ENCODE results near the gene CHPF2. TPM values are rescaled to one million over a fixed set of nuclear protein-coding genes. Genes with fewer than 3 reads are reported as not detected.

CHPF2 gene
- polyA plus RNA-seq, 3 donors = 34.4 to 38.0 (median 36.0) TPM

DNA sequence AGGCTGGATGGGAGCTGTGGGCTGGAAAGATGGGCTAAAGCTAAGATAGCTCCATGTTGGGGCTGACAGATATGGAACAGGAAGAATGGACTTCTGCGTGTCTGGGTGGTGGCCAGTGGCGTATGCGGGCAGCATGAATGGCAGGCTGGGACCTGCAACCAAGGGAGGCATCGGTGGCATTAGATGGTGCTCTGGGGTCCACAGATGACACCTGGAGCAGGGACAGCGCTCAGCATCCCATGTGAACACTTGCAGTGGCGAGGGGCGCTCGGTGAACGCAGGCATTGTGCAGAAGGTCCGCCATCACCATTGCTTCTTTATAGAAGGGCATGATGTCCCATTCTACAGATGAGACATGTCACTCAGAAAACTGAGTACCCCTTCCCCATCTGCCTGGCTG, 37.2 kb downstream of the CHPF2 start:
- Histone ChIP-seq H3K4me2 (replicated peaks; ENCODE audit: extremely low read depth, low read length, poor library complexity, severe bottlenecking) (no peak overlapping the region), H2AFZ (ENCODE audit: insufficient read depth, low read depth, low read length, poor library complexity, severe bottlenecking) (no peak overlapping the region), H3K36me3 (replicated peaks in 1 of 2; ENCODE audit: control insufficient read depth in 1 of 2, insufficient read depth in 2 of 2, low read length in 2 of 2) (peaks cover 7 to 30% of the 10 kb centered on the region in 2 donors), H4K20me1 (ENCODE audit: insufficient read depth, low read length) (peaks cover 4% of the 10 kb centered on the region), H3K9me3 (replicated peaks in 1 of 2; ENCODE audit: control insufficient read depth in 1 of 2, insufficient read depth in 1 of 2, low read length in 2 of 2) (no peaks in the 10 kb centered on the region), H3K4me3 (replicated peaks in 1 of 3; ENCODE audit: low read depth in 2 of 3, low read length in 3 of 3) (no peak overlapping the region), H3K27ac (ENCODE audit: low read depth in 1 of 2, low read length in 2 of 2) (no peak overlapping the region), H3K9ac (ENCODE audit: insufficient read depth, low read length, poor library complexity, severe bottlenecking) (no peak overlapping the region), H3K4me1 (ENCODE audit: control insufficient read depth in 1 of 2, insufficient read depth in 2 of 2, low read length in 2 of 2) (peaks cover 42% of the 10 kb centered on the region in 2 donors), H3K27me3 (ENCODE audit: control insufficient read depth in 2 of 2, insufficient read depth in 2 of 2, low read length in 2 of 2) (no peaks in the 10 kb centered on the region), H3K79me2 (ENCODE audit: insufficient read depth, low read length) (peaks cover 5% of the 10 kb centered on the region)
- intact Hi-C loops (cut with micrococcal nuclease) = no loop called here
- H3K4me3 Mint-ChIP-seq = no peak overlapping the region
- no peak for DNase-seq
- TF ChIP-seq, protein P1, sequence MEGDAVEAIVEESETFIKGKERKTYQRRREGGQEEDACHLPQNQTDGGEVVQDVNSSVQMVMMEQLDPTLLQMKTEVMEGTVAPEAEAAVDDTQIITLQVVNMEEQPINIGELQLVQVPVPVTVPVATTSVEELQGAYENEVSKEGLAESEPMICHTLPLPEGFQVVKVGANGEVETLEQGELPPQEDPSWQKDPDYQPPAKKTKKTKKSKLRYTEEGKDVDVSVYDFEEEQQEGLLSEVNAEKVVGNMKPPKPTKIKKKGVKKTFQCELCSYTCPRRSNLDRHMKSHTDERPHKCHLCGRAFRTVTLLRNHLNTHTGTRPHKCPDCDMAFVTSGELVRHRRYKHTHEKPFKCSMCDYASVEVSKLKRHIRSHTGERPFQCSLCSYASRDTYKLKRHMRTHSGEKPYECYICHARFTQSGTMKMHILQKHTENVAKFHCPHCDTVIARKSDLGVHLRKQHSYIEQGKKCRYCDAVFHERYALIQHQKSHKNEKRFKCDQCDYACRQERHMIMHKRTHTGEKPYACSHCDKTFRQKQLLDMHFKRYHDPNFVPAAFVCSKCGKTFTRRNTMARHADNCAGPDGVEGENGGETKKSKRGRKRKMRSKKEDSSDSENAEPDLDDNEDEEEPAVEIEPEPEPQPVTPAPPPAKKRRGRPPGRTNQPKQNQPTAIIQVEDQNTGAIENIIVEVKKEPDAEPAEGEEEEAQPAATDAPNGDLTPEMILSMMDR (IDR thresholded peaks at IDR 0.05) = no peak
- peak overlapping the region in 2 of 7 donors; percentile 51 to 73 for H3K27ac Mint-ChIP-seq
- peaks cover 35 to 56% of the 10 kb centered on the region in 2 donors for H3K36me3 Mint-ChIP-seq
- peaks cover 51% of the 10 kb centered on the region for H3K4me1 Mint-ChIP-seq
- H3K9me3 Mint-ChIP-seq = peaks cover 0 to 2% (median 0%) of the 10 kb centered on the region in 7 donors
- H3K27me3 Mint-ChIP-seq (ENCODE audit: low read depth in 3 of 3) = peaks cover 0 to 3% (median 2%) of the 10 kb centered on the region in 3 donors
- WGBS (ENCODE audit: insufficient coverage) = 97% methylated on average over 10 of the region's 10 CpGs

DNA sequence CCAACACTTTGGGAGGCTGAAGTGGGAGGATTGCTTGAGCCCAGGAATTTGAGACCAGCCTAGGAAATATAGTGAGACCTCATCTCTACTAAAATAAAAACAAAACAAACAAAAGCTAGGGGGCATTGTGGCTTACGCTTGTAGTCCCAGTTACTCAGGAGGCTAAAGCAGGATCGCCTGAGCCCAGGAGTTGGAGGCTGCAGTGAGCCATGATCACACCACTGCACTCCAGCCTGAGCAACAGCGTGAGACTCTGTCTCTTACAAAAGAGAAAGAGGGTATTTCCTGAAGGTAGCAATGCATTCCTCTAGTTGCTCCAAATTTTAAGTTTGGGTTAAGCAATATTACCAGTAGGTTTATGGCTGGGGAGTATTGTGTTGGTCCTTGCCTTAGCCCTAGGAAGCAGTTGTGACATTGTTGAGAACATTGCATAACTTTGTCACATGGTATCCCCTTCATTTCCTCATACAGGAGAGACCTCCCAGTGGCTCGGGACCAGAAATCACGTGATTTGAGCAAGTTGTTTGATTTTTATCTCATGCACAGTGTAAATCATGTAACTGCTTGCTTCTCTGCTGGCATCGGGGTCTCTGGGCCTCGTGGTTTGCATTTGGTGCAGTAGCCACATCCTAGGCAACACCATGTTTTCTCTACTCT, 39.5 kb downstream of the CHPF2 start:
- Histone ChIP-seq H3K9me3 (replicated peaks in 1 of 2; ENCODE audit: control insufficient read depth in 1 of 2, insufficient read depth in 1 of 2, low read length in 2 of 2) (no peaks in the 10 kb centered on the region), H3K4me3 (replicated peaks in 1 of 3; ENCODE audit: low read depth in 2 of 3, low read length in 3 of 3) (peak overlapping the region in 1 of 3 experiments; percentile 79), H4K20me1 (ENCODE audit: insufficient read depth, low read length) (peaks cover 18% of the 10 kb centered on the region), H3K36me3 (replicated peaks in 1 of 2; ENCODE audit: control insufficient read depth in 1 of 2, insufficient read depth in 2 of 2, low read length in 2 of 2) (peaks cover 7 to 30% of the 10 kb centered on the region in 2 donors), H3K4me2 (replicated peaks; ENCODE audit: extremely low read depth, low read length, poor library complexity, severe bottlenecking) (peak overlapping the region; percentile 53), H2AFZ (ENCODE audit: insufficient read depth, low read depth, low read length, poor library complexity, severe bottlenecking) (peak overlapping the region; percentile 30), H3K4me1 (ENCODE audit: control insufficient read depth in 1 of 2, insufficient read depth in 2 of 2, low read length in 2 of 2) (peaks cover 61 to 63% of the 10 kb centered on the region in 2 donors), H3K79me2 (ENCODE audit: insufficient read depth, low read length) (peaks cover 20% of the 10 kb centered on the region), H3K27ac (ENCODE audit: low read depth in 1 of 2, low read length in 2 of 2) (peak overlapping the region; percentile 86 to 92), H3K27me3 (ENCODE audit: control insufficient read depth in 2 of 2, insufficient read depth in 2 of 2, low read length in 2 of 2) (no peaks in the 10 kb centered on the region), H3K9ac (ENCODE audit: insufficient read depth, low read length, poor library complexity, severe bottlenecking) (peak overlapping the region; percentile 48)
- Mint-ChIP-seq H3K27me3 (ENCODE audit: low read depth in 3 of 3) (peaks cover 2 to 6% (median 3%) of the 10 kb centered on the region in 3 donors), H3K4me1 (peaks cover 72% of the 10 kb centered on the region), H3K36me3 (peaks cover 38 to 59% of the 10 kb centered on the region in 2 donors), H3K9me3 (no peaks in the 10 kb centered on the region), H3K27ac (peak overlapping the region; percentile 91 to 99 (median 95)), H3K4me3 (peak overlapping the region; percentile 9 to 68)
- DNase-seq = peak; percentile 94 to 99 (median 98)
- intact Hi-C loops (cut with micrococcal nuclease) = loop anchor here in 1 of 2 donors (2.0 to 5.0 kb wide), 2 partner anchors 23 to 40 kb away; partner anchors contain the start of genes CHPF2 and SMARCD3
- 6% methylated on average over 5 of the region's 7 CpGs for whole genome bisulfite sequencing (ENCODE audit: insufficient coverage)
- TF ChIP-seq, protein P1 (IDR thresholded peaks at IDR 0.05) = peak; percentile 14

Measured in CD14-positive monocyte (primary cell).